Glomerular visceral epithelial cell (primary cell): ENCODE measurements around the gene NBPF11.
"Not testable (repeated sequence)": the region's sequence is repeated elsewhere in the genome, so short reads cannot be mapped to it uniquely, and the experiment has no call there.

ENCODE experiments used
- DNase-seq: peaks from one replicate; pipeline ENCODE4 v3.0.0-alpha.2; 2016; ENCODE audit errors: extremely low spot score

NBPF11 gene, protein sequence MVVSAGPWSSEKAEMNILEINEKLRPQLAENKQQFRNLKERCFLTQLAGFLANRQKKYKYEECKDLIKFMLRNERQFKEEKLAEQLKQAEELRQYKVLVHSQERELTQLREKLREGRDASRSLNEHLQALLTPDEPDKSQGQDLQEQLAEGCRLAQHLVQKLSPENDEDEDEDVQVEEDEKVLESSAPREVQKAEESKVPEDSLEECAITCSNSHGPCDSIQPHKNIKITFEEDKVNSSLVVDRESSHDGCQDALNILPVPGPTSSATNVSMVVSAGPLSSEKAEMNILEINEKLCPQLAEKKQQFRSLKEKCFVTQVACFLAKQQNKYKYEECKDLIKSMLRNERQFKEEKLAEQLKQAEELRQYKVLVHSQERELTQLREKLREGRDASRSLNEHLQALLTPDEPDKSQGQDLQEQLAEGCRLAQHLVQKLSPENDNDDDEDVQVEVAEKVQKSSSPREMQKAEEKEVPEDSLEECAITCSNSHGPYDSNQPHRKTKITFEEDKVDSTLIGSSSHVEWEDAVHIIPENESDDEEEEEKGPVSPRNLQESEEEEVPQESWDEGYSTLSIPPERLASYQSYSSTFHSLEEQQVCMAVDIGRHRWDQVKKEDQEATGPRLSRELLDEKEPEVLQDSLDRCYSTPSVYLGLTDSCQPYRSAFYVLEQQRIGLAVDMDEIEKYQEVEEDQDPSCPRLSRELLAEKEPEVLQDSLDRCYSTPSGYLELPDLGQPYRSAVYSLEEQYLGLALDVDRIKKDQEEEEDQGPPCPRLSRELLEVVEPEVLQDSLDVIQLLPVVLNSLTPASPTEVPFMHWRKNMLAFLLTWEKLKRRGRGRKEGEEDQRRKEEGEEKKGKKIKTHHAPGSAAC

DNA sequence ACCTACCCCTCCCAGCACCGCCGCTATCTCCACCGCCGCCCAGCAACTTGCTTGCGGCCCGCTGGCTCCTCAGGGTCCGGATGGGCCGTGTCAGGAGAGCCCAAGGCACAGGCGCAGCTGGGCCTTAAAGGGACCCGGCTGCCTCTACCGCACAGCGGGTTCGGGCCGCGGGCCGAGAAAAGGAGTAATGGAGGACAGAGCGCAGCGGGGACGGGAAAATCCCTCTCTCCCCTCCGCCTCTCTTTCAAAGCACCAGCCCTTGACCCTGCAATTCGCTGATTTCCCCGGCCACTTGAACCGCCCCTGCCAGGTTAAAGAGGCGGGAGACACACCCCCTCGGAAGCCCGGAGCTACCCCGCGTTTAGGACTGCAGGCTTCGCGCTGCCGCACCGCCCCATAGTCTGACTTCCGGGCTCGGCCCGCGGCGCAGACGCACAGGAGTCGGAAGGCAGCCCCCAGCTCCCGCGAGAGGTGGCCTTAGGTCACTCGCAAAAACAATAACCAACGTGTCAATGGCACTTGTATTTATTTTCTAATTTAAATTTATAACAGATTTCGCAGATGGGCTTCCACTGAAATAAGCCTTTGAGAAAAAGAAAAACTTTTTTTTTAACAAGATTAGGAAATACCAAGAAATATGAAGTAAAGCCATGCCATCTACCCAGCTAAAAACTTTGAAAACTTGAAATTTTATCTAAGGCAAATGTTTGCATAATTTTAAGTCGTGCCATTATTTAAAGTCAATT, at the start of gene NBPF11:
NBPF11 (minus strand) TSS at position 371 of the 746 bp plus-strand sequence. CDS start 25,278 bp downstream, outside the sequence.
- peak; percentile 90 for DNase-seq

DNA sequence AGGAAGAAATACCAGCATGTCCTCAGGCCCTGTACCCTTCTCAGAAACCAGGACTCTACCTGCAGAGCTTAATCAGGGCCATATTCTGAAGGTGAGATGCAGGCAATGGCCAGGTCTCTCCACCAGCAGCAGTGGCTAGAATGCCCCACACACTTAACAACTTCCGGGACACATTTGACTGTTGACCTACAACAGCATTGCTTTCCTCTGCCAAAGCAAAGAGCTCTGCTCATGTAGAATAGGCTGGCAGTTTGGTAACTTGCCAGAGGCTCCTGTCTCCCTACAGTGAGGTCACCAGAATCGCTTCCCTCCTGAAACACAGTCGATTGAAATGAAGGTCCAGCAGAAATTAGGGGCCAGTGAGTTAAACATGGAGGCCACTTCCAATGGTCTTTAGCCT, 45.3 kb upstream of the NBPF11 start:
- DNase-seq, result not testable (repeated sequence)

DNA sequence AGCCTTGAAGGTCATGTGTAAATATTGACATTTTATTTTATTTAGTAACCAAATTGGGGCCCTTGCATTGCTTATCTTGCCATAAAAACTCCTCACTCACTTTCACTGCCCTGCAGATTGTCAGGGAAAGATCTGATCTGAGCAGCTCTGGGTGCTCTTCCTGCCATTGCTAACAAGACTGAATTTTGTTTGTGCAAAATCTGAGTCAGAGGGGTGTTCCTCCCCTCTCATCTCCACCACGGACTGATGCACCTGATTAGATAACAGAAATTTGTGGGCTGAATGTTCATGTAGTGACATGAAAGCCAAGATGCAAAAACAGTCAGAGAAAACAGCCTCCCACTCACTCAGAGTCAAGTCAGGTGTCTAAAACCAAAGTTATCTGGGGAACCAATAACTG, 44.9 kb upstream of the NBPF11 start:
- DNase-seq, result not testable (repeated sequence)

DNA sequence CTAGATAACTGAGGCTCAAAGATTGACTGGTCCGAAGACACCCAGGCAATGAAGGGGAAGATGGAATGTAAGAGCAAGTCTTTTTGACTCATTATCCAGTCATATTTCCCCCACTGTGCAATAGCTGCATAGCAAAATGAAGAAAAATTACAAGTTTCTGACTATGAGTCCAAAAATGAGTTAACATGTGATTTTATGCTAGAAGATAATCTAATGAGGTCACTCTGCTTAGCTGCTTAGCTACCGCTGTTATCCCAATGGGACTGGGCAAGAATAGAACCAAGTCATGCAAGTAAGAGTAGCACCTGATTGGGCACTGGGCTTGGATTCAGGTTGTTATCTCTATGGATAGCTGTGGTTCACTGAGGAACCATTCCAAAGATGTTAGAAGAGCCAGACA, 43.0 kb upstream of the NBPF11 start:
- not testable (repeated sequence) for DNase-seq

DNA sequence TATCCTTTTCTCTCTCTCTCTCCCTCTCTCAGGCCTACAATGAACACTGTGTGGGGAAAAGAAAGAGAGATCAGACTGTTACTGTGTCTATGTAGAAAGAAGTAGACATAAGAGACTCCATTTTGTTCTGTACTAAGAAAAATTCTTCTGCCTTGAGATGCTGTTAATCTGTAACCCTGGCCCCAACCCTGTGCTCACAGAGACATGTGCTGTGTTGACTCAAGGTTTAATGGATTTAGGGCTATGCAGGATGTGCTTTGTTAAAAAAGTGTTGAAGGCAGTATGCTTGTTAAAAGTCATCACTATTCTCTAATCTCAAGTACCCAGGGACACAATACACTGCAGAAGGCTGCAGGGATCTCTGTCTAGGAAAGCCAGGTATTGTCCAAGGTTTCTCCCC, 36.7 kb upstream of the NBPF11 start:
- DNase-seq, result not testable (repeated sequence)

DNA sequence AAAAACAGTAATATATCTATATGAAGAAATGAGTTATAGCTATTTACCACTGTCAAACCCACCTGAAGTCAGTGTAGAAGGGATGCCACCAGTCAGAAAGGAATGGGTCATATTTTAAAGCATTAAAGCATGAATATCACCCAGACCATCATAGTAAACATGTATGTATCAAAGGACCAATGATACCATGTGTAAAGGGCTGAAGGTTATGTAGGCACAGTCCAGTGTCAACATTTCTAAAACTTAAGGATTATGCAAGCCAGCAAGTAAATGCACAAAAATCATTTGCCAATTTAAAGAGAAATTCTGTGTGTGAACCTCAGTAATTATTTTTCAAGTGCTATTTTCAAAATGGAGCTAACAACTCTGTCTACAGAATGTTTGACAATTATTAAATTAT, 26.6 kb upstream of the NBPF11 start:
- not testable (repeated sequence) for DNase-seq

DNA sequence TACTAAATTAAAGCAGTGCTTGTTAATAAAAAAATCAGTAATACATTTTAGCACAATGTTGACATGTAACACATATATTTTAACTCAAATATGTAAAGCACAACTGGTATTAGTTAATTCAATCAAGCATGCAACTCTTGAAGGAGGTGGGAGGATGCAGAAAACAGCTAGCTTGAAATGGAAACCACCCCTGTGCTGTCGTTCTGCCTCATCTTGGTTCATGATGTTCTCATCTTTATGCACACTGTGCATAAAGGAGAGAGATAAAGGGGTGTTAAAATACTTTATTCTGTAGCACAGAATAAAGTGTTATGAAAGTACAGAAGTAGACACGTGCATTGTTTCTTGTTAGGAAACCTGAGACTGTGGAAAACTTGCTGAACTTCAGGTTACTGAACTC, 23.3 kb upstream of the NBPF11 start:
- not testable (repeated sequence) for DNase-seq

DNA sequence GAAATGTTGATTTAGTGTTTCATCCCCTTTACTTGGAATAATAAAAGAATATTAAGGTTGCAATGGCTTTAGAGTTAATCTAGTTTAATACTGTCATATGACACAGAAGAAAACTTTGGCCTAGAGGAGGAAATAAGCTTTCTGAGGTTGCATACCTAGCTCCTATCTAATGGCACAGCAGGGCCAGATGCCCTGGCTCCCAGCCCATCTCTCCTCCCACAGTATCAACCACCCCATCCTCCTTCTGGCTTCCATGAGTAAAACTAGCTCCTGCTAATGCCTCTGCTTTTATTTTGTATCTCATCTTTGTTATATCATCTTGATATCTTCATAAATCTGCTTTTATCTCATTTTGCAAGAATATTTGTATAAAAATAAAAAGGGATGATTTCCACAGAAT, 19.9 kb upstream of the NBPF11 start:
- not testable (repeated sequence) for DNase-seq

DNA sequence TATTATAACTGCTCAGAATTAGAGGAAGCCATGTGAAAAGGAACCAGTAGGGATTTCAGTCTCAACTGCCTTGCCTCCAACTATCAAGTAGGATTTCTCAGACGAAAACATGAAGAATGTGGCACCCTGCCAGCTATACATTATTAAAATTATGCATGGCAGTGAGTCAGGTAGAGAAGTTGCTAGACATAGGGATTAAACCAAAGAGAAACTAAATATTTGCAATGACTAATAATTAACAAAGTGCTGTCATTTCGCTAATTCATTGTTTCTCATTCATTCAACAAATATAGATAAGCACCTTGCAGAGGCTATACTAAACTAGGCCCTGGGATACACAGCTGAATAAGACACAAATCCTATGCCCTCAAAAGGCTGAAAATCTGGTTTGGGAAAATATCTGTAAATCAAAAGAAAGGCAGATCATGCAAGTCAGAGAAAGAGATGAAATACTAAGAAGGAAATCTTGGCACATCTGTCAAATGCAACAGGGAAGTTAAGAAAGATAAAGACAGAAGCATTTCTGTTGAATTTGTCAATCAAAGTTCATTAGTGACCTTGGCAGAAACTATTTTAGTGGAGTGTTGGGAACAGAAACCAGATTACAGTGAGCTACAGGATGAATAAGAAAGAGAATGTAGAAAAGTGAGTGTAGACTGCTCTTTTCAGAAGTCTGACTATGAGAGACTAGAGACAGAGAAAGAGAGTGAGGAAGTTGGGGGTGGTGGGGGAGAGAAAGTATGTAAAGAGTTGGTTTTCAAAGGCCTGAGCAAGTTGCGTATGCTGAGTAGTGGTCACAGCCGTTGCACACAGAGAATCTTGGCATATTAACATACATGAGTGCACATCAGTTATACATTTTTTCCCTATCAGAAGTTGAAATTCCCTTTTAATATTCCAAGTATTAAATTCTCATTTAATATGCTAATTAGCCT, 14.7 kb upstream of the NBPF11 start:
- peak; percentile 59 for DNase-seq

DNA sequence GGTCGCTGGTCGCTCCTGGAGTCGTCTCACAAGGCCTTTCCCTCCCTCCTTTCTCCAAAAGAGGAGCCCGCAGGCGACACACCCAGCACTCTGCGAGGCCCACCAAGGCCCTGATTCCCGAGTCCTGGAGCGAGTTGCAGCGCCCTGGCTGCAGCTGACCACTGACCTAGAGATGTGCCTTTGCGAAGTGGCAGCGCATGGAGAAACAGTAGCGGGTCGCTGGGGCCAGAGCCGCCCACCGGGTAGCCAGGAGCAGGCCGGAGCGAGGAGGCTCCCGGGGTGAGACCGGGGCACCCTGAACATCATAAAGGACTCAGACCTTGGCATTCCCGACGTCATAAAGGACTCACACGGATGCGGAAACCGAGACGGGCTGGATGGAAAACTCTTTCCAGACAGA, 10.3 kb upstream of the NBPF11 start:
- no peak for DNase-seq

DNA sequence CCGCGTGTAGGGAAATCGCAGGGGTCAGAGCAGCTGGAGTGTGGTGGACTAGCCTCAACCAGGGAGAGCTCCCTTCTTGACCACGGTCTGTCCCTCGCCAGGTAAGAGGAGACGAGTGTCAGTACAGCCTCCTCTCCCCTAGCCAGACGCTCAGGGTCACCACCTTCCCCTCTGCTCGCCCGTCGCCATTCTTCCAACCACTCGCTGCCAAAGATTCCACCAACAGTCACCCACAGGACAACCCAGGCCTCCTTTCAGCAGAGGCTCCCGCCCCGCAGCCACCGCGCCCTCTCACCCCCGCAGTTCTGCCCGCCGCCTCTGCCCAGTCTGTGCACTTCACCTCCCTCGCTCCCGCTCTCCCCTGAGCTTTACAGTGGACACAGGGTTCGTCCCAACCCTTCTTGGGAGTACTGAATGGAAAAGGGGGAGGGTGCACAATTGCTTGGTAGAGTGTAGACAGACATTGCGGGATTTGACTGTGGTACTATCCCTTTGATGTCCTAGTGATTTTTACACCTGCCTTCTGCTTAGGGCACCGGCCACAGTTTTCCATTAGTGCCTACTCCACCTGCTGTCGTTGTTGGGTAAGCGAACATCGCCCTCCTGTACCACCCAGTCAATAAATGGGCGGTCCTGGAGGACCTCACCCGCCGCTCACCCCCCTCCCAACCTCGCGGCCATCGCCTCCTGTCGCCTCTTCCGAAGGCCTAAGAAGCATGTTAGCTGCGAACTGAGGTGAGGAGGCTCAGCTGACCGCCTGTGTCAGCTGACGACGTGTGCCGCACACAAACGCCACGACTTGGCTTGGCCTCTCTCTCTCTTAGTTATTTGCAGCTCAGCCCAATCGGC, 9.2 kb upstream of the NBPF11 start:
- no peak for DNase-seq

DNA sequence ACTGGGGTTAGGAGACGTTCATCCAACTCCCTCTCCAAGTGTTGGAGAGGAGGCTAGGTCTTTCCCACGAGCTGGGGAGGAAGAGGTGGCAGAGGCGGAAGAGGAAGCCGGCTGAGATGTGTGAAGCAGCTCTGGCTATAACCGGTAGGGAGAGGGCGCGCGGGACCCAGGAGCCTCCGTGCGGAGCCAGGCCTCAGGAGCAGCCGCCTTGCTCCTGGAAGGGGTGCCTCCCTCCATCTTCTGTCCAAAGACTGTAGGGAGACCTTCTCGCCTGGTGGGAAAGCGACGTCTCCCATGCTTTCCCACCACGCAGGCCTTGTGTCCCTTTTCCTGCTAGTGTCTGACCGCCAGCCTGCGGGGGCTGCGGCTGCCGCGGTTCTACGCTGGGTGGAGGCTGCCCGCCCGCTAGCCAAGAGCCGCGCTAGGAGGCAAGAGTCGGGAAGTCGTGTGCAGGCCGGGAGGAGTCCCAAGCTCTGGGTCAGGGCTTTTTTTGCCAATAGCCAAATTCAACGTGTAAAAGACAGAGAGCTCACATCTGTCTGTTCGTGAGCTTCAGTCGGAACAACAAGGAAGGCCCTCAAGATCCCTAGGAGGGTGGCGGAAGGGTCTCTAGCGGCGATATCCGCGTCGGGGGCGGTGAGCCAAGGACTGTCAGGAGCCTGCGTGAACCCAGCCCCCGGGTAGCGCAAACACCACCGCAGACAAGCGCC, 8.4 kb upstream of the NBPF11 start:
- DNase-seq, result no peak

DNA sequence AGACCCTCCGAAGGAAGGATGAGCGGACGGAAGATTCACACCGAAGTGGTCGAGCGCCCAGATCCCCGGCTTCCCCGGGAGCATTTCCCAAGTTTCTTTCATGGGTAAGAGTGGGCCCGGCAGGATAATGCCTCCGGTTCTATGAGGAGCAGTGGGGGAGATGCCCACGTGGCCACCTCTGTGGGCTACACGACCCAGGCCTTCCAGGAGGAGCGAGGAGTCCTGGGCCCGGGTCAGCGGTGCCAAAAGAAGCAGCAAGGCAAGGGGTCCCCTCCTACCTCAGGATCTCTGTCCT, 7.9 kb upstream of the NBPF11 start:
- DNase-seq, result no peak

DNA sequence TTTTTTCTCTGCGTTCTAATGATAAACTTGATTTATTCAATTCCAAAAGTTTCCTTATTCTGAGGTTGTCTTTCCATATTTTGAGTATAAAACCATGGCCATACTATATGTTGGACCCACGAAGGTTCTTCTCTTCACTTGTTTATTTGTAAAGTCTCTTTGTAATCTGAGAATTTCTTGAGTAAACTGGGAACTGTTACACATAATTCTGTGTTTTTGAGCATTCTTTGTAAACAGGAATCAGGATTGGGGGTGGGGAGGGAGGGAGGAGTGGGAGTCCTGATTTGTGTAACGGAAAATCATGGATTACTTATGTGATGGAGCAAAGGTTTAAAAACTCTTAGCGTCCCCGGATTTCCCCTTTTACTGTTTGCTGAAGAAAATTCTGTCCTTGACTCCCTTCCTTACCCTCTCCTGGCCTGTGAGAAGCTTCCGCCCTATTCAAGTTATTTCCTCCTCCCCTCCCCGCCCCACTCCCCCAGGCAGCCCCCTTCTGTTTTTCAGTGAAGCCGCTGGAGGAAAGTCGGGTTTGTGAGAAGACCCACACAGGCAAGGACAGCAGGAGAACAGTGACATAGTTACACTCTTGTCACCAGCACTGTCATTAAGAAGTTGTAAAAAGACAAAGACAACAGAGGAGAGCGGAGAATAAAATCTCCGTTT, 6.4 kb upstream of the NBPF11 start:
- DNase-seq, result no peak

DNA sequence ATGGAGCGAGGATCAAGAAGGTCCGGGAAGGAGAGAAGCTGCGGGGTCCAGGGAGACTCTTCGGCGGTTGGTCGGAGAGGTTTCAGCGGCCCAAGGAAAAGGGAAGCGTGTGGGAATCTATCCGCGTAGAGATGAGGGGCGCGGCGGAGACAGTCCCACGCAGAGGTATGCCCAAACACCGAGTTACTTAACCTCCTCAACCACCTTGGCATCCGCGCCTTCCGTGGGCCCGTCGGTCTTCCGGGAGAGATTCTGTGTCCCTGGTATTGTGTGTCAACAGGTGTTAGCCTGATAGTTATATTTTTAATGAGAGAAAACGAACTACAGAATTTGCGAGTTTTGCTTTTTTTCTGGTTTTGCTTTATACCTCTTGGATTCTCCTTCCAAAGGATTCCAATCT, 5.7 kb upstream of the NBPF11 start:
- not testable (repeated sequence) for DNase-seq

DNA sequence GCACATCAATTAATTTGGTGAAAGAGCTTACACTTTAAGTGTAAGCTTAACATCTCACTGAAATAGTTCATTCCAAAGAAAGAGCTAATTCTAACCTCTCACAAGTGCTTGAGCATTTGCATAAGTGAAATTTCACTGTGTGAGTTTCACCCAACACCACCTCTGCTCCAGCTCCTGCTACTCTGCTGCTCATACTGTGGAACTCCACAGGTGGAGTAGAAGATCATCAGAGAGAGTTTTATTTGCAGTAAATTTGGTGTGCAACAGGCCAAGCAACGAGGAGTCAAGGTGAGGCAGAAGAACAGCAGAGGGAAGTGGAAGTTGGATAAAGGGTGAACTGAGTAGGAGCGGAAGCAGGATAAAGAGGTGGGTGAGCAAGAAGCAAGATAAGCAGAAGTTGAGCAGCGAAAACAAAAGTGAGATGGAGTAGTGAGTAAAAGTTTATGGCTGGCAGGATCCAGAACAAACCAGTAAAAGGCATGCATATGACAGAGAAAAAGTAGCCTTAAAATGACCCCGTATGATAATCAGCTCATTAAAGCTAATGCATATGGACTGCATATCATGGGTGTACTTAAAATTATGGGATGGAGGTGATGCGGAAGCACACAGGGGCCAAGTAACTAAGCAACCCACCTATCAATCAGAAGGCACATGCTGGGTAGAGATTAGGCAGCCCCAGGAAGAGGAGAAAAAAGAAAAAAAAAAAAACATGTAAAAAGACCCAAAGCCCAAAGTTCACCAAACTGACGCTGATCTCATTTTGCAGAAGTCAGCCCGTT, 3.6 kb upstream of the NBPF11 start:
- not testable (repeated sequence) for DNase-seq

DNA sequence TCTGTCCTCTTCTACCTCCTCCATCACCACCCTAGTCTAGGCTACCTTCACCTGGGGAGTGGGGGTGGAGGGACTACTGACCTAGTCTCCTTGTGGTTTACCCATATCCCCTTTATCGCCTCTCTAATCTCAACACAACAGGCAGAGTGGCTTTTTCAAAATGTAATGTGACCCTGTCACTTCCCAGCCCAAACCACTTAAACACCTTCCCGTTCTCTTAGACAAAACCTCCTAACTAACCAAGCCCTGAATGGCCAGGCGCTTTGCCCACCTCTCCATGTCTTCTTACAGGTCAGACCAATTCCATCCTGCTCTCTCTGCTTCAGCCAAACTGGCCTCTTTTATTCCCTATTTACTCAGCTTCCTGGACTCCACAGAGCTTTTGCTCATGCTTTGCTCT, 714 bp upstream of the NBPF11 start:
- not testable (repeated sequence) for DNase-seq

DNA sequence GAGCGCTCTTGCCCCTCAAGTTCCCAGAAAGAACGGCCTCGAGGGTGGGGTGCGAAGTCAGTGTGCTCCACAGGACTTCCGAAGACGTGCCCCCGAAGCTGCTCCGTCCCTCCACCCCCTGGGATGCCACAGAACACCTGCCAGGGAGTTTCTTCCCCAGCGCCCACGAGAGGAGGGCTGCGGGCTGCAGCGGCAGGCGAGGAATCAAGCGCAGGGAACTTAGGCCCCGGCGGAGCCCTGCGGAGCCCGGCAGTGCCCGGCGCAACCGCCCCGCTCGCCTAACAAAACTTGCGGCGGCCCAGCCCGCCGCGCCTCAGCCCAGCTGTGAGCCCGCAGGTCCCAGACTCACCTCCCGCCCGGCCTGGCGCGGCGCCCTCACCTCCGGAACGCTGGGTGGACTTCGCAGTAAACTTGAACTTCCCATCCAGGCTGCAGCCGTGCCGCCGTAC, 686 bp downstream of the NBPF11 start:
- DNase-seq, result peak; percentile 38
